H1 (cell line): ENCODE data around the gene SLC24A3. TPM values are rescaled to one million over a fixed set of nuclear protein-coding genes. Genes with fewer than 3 reads are reported as not detected.

Experiments used
- CBX5 ChIP-seq: fragments of 300-800, 300-1000 bp; sonication (generic); IDR thresholded peaks from 2 replicates; pipeline ENCODE4 v1.7.1; 2016; ENCODE audit warnings: antibody characterized with exemption, low read length, low read depth
- RAD21 ChIP-seq, 2 experiments: IDR thresholded peaks in 1 of 2; conservative IDR thresholded peaks in 1 of 2; 2 replicates each; pipeline ENCODE4 v1.6.1; 2011; ENCODE audit warnings: low read depth in 2 of 2, low read length in 2 of 2, improper control_type of control experiment in 1 of 2, inconsistent platforms in 1 of 2, mild to moderate bottlenecking in 1 of 2, moderate library complexity in 1 of 2
- SP2 ChIP-seq: IDR thresholded peaks from 2 replicates; pipeline ENCODE4 v1.6.1; 2012; ENCODE audit warnings: mild to moderate bottlenecking, low read length, inconsistent platforms
- SP4 ChIP-seq: IDR thresholded peaks from 2 replicates; pipeline ENCODE4 v1.6.1; 2012; ENCODE audit warnings: low read length, inconsistent platforms
- polyA plus RNA-seq, 7 experiments: library from polyadenylated mRNA; depleted of rRNA in 3 of 7; stranded (reverse) in 5 of 7; unstranded in 2 of 7; fragments of >200 nt in 5 of 7; fragments of 200-250 nt in 2 of 7; gene quantifications; 1 replicate in 5 of 7; 2 replicates in 1 of 7; 4 replicates in 1 of 7; pipeline versions ENCODE4 v1.2.1 to v1.2.3, GENCODE V29; 2011 to 2013; ENCODE audit warnings: missing spikeins in 2 of 7, mixed read lengths in 2 of 7
- total RNA-seq: library from RNA; stranded (reverse); fragmentation: NEBNext Ultra II Directional; extraction: Animal tissue kit (Norgen Biotek cat#: 25700); gene quantifications from 2 replicates; pipeline ENCODE4 v1.2.1, GENCODE V29; 2021
- TF ChIP-seq, protein P1 (sequence below): fragments of 300-600 bp; sonication (generic); IDR thresholded peaks from 2 replicates; pipeline ENCODE4 v1.7.1; 2012; ENCODE audit warnings: low read length, moderate library complexity, mild to moderate bottlenecking, inconsistent platforms; ENCODE audit not compliant: insufficient replicate concordance

SLC24A3 gene
- total and polyA plus RNA-seq, 2 of the 8 experiments (the other 6 are each of a cell fraction or from before 2014, with no cell fraction given), result 4.5 to 6.3 TPM

DNA sequence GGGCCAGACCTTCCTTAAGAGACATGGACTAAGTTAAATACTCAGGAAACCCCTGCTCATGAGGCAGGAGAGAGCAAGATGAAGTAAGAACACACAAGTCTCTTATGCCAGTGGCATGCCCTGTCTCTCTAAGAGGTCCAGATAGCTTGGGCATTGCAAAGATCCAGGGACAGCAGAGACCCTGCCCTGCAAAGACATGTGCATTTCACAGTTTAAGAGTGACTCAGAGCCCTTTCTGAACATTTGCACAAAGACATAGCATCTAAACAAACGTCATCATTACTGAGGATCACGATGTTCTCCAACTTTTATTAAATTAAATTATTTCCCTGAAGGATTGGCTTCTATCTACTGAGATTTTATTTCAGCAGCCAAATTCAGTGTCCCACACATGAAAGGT is 315.1 kb downstream of the SLC24A3 start (continued):
- TF ChIP-seq, protein P1, sequence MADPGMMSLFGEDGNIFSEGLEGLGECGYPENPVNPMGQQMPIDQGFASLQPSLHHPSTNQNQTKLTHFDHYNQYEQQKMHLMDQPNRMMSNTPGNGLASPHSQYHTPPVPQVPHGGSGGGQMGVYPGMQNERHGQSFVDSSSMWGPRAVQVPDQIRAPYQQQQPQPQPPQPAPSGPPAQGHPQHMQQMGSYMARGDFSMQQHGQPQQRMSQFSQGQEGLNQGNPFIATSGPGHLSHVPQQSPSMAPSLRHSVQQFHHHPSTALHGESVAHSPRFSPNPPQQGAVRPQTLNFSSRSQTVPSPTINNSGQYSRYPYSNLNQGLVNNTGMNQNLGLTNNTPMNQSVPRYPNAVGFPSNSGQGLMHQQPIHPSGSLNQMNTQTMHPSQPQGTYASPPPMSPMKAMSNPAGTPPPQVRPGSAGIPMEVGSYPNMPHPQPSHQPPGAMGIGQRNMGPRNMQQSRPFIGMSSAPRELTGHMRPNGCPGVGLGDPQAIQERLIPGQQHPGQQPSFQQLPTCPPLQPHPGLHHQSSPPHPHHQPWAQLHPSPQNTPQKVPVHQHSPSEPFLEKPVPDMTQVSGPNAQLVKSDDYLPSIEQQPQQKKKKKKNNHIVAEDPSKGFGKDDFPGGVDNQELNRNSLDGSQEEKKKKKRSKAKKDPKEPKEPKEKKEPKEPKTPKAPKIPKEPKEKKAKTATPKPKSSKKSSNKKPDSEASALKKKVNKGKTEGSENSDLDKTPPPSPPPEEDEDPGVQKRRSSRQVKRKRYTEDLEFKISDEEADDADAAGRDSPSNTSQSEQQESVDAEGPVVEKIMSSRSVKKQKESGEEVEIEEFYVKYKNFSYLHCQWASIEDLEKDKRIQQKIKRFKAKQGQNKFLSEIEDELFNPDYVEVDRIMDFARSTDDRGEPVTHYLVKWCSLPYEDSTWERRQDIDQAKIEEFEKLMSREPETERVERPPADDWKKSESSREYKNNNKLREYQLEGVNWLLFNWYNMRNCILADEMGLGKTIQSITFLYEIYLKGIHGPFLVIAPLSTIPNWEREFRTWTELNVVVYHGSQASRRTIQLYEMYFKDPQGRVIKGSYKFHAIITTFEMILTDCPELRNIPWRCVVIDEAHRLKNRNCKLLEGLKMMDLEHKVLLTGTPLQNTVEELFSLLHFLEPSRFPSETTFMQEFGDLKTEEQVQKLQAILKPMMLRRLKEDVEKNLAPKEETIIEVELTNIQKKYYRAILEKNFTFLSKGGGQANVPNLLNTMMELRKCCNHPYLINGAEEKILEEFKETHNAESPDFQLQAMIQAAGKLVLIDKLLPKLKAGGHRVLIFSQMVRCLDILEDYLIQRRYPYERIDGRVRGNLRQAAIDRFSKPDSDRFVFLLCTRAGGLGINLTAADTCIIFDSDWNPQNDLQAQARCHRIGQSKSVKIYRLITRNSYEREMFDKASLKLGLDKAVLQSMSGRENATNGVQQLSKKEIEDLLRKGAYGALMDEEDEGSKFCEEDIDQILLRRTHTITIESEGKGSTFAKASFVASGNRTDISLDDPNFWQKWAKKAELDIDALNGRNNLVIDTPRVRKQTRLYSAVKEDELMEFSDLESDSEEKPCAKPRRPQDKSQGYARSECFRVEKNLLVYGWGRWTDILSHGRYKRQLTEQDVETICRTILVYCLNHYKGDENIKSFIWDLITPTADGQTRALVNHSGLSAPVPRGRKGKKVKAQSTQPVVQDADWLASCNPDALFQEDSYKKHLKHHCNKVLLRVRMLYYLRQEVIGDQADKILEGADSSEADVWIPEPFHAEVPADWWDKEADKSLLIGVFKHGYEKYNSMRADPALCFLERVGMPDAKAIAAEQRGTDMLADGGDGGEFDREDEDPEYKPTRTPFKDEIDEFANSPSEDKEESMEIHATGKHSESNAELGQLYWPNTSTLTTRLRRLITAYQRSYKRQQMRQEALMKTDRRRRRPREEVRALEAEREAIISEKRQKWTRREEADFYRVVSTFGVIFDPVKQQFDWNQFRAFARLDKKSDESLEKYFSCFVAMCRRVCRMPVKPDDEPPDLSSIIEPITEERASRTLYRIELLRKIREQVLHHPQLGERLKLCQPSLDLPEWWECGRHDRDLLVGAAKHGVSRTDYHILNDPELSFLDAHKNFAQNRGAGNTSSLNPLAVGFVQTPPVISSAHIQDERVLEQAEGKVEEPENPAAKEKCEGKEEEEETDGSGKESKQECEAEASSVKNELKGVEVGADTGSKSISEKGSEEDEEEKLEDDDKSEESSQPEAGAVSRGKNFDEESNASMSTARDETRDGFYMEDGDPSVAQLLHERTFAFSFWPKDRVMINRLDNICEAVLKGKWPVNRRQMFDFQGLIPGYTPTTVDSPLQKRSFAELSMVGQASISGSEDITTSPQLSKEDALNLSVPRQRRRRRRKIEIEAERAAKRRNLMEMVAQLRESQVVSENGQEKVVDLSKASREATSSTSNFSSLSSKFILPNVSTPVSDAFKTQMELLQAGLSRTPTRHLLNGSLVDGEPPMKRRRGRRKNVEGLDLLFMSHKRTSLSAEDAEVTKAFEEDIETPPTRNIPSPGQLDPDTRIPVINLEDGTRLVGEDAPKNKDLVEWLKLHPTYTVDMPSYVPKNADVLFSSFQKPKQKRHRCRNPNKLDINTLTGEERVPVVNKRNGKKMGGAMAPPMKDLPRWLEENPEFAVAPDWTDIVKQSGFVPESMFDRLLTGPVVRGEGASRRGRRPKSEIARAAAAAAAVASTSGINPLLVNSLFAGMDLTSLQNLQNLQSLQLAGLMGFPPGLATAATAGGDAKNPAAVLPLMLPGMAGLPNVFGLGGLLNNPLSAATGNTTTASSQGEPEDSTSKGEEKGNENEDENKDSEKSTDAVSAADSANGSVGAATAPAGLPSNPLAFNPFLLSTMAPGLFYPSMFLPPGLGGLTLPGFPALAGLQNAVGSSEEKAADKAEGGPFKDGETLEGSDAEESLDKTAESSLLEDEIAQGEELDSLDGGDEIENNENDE, result no peak
- no peak for TF ChIP-seq SP4
- no peak for TF ChIP-seq RAD21 (IDR thresholded peaks at IDR 0.05 in 1 of 2, conservative IDR thresholded peaks at IDR 0.05 in 1 of 2; ENCODE audit: low read depth in 2 of 2, low read length in 2 of 2)
- TF ChIP-seq CBX5, result no peak
- TF ChIP-seq SP2, result no peak
